ENCODE results near the gene MLH3. TPM values are rescaled to one million over a fixed set of nuclear protein-coding genes. Genes with fewer than 3 reads are reported as not detected.
"Not testable (repeated sequence)": the region's sequence is repeated elsewhere in the genome, so short reads cannot be mapped to it uniquely, and the experiment has no call there.

MLH3 gene
- total RNA-seq, 1 donor from 2014 or later, result 18.2 TPM

DNA sequence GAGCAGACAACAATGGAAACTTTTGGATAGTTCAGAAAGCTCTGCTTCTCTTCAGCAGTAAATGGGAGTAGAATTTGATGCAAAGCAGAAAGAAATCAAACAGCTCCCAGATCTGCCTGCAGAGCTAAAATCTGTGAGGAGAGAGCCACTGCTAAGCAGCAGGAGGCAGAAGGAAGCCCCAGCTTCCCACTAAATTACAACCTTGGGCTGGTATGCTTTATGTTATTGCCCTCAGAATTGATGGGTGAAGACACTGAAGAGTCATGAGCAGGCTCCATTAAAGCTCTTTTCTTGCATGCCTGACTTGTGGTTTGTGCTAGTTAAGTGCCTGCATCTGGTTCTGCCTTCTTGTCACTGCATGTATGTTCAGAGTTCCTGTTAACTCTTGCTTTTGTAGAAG lies 26.5 kb upstream of the MLH3 start:
- H3K27ac ChIP-seq (replicated peaks), result no peak overlapping the region
- no peak overlapping the region for H3K4me3 ChIP-seq
- TF ChIP-seq, protein P1, sequence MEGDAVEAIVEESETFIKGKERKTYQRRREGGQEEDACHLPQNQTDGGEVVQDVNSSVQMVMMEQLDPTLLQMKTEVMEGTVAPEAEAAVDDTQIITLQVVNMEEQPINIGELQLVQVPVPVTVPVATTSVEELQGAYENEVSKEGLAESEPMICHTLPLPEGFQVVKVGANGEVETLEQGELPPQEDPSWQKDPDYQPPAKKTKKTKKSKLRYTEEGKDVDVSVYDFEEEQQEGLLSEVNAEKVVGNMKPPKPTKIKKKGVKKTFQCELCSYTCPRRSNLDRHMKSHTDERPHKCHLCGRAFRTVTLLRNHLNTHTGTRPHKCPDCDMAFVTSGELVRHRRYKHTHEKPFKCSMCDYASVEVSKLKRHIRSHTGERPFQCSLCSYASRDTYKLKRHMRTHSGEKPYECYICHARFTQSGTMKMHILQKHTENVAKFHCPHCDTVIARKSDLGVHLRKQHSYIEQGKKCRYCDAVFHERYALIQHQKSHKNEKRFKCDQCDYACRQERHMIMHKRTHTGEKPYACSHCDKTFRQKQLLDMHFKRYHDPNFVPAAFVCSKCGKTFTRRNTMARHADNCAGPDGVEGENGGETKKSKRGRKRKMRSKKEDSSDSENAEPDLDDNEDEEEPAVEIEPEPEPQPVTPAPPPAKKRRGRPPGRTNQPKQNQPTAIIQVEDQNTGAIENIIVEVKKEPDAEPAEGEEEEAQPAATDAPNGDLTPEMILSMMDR (IDR thresholded peaks at IDR 0.05; ENCODE audit: borderline replicate concordance), result no peak
- peaks cover 9% of the 10 kb centered on the region for H3K36me3 ChIP-seq
- no peak for DNase-seq
- intact Hi-C loops (cut with micrococcal nuclease), result no loop called here
- no peaks in the 10 kb centered on the region for H3K9me3 ChIP-seq (replicated peaks)
- peaks cover 31% of the 10 kb centered on the region for H3K4me1 ChIP-seq
- H3K27me3 ChIP-seq (ENCODE audit: low read depth), result no peaks in the 10 kb centered on the region

DNA sequence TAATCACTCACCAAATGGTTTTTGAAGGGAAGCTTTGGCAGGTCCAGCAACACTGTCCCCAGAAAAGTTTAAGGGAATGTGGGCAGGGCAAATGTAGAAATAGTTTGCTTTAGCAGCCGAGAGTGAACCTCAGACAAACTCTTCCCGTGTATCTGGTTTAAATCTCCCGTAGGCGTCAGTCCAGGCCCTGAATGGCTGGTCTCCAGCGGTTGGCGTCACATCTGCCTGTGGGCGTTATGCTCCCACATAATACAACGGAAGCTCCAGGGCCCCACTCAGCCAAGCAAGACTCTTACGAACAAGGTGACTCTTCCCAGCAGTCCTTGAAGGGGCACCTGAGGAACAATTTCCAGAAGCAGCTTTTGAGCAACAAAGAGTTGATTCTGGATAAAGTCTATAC lies 19.1 kb upstream of the MLH3 start:
- no peak for DNase-seq
- H3K27me3 ChIP-seq (ENCODE audit: low read depth), result no peaks in the 10 kb centered on the region
- TF ChIP-seq, protein P1 (IDR thresholded peaks at IDR 0.05; ENCODE audit: borderline replicate concordance), result no peak
- peak overlapping the region; percentile 96 for H3K27ac ChIP-seq (replicated peaks)
- H3K4me3 ChIP-seq, result peak overlapping the region; percentile 70
- no peaks in the 10 kb centered on the region for H3K9me3 ChIP-seq (replicated peaks)
- H3K36me3 ChIP-seq, result no peaks in the 10 kb centered on the region
- intact Hi-C loops (cut with micrococcal nuclease), result no loop called here
- peaks cover 73% of the 10 kb centered on the region for H3K4me1 ChIP-seq

DNA sequence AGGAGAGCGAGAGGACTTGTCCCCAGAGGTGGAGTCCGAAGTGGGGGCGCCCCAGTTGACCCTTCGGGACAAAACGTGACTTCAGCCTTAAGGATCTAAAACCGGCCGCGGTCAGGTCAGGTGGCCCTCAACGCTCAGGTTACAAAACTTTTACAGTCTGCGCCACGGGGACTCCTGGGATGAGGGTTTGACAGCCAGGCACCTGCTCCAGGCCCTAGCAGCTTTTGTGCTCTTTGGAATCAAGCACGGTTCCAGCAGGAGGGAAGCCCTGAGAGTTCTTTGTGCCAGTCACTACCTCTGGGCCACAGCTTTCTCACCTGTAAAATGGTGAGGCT lies 18.5 kb upstream of the MLH3 start:
- TF ChIP-seq, protein P1 (IDR thresholded peaks at IDR 0.05; ENCODE audit: borderline replicate concordance), result no peak
- Histone ChIP-seq H3K4me3 (peak overlapping the region; percentile 70), H3K27me3 (ENCODE audit: low read depth) (no peaks in the 10 kb centered on the region), H3K36me3 (no peaks in the 10 kb centered on the region), H3K27ac (replicated peaks) (peak overlapping the region; percentile 96), H3K4me1 (peaks cover 78% of the 10 kb centered on the region), H3K9me3 (replicated peaks) (no peaks in the 10 kb centered on the region)
- no peak for DNase-seq
- intact Hi-C loops (cut with micrococcal nuclease), result loop anchor here (10.0 kb wide), 1 partner anchor 125 kb away; no protein-coding TSS in a partner anchor

DNA sequence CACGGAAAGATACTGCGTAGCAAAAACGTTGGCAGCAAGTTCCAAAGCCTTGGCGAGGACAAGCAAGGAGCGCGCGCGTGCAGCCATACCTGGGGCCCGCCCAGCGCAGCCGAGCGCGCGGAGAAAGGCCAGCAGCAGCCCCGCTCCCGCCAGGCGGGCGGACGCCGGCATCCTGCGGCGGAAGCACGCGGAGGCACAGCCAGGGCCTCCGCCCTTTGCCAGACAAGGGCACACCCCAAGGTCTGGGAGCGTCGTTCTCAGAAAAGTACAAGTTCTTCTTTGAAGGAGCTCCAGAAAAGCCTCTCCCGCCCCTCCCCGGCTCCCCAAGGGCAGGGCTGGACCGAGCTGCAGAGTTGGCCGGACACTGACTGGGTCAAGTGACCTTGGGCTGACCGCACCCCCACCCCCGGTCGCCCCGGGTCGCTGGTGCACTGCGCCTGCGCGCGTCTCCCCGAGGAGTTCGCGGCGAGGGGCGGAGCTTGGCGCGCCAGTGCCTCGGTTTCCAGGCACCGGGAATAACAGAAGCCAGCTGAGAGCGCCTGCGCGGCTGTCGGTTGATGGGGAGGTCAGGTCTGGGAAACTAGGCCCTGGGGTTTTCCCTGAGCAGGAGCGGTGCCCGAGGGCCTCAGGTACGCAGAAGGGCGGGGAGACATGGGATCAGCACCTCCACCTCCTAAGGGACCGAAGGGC lies 18.0 kb upstream of the MLH3 start, which contains the start of gene ZC2HC1C:
Gene ZC2HC1C (plus strand): TSS at position 521 of the 690 bp plus-strand sequence. CDS start 933 bp downstream, outside the sequence.
- TF ChIP-seq, protein P1 (IDR thresholded peaks at IDR 0.05; ENCODE audit: borderline replicate concordance), result peak; percentile 15
- intact Hi-C loops (cut with micrococcal nuclease), result loop anchor here (10.0 kb wide), 1 partner anchor 124 kb away; no protein-coding TSS in a partner anchor
- peak within 1 kb of the TSS; percentile 70 for H3K4me3 ChIP-seq
- peaks cover 82% of the 10 kb centered on the region for H3K4me1 ChIP-seq
- no peaks in the 10 kb centered on the region for H3K9me3 ChIP-seq (replicated peaks)
- H3K27me3 ChIP-seq (ENCODE audit: low read depth), result no peaks in the 10 kb centered on the region
- no peaks in the 10 kb centered on the region for H3K36me3 ChIP-seq
- DNase-seq, result peak; percentile 97
- H3K27ac ChIP-seq (replicated peaks), result peak within 1 kb of the TSS; percentile 96

DNA sequence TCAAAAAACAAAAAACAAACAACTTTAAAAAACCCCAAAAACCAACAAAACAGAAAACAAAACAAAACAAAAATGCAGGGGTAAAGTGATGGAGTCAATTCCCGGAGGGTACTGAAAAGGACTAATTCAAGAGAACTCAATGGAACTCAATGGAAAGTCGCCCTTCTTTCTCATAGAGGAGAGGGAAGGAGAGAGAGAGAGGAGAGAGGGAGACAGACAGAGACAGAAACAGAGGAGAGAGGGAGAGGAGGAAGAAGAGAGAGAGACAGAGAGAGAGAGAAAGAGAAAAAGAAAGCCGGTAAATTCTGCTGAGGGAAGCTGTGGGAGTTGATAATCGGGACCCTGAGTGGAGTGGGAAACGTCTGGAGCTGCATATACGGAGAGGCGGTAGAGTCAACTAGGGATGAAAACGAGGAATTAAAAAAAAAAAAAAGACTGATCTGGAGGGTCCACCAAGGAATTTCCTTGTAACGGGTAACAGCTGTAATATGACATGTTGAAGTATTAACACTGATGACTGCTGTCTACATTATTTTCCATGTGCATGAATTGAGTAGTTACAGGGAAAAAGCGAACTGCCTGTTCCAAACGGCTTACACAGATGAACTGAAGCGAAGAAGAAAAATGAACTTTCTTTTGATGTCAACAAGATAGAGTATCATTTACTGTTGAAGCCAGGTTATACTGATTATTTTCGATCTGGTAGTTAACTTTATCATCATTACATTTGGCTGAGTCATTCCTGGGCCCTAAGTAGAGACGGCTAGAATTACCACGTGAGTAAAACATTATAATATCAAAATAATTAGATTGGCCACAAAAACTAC lies 17.2 kb upstream of the MLH3 start:
- peak overlapping the region; percentile 96 for H3K27ac ChIP-seq (replicated peaks)
- intact Hi-C loops (cut with micrococcal nuclease), result loop anchor here (10.0 kb wide), 1 partner anchor 124 kb away; no protein-coding TSS in a partner anchor
- H3K9me3 ChIP-seq (replicated peaks), result no peaks in the 10 kb centered on the region
- TF ChIP-seq, protein P1 (IDR thresholded peaks at IDR 0.05; ENCODE audit: borderline replicate concordance), result no peak
- peak overlapping the region; percentile 70 for H3K4me3 ChIP-seq
- no peaks in the 10 kb centered on the region for H3K27me3 ChIP-seq (ENCODE audit: low read depth)
- DNase-seq, result no peak
- H3K36me3 ChIP-seq, result no peaks in the 10 kb centered on the region
- peaks cover 82% of the 10 kb centered on the region for H3K4me1 ChIP-seq

DNA sequence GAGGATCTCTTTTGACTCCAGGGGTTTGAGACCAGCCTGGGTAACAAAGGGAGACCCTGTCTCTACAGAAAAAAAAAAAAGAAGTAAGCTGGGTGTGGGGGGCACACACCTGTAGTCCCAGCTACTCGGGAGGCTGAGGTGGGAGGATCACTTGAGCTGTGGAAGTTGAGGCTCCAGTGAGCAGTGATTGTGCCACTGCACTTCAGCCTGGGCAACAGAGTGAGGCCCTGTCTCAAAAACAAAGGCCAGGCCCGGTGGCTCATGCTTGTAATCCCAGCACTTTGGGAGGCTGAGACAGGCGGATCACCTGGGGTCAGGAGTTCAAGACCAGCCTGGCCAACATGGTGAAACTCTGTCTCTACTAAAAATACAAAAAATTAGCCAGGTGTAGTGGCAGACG lies 16.5 kb upstream of the MLH3 start:
- not testable (repeated sequence) for H3K9me3 ChIP-seq (replicated peaks); DNase-seq; H3K27me3 ChIP-seq (ENCODE audit: low read depth); H3K36me3 ChIP-seq
- intact Hi-C loops (cut with micrococcal nuclease), result loop anchor here (10.0 kb wide), 1 partner anchor 123 kb away; no protein-coding TSS in a partner anchor
- Histone ChIP-seq H3K27ac (replicated peaks) (peak overlapping the region; percentile 96), H3K4me3 (peak overlapping the region; percentile 70), H3K4me1 (peaks cover 81% of the 10 kb centered on the region)
